Upper lobe of left lung (tissue), 6 donors: ENCODE measurements around the gene CACNA1D. TPM values are rescaled to one million over a fixed set of nuclear protein-coding genes. Genes with fewer than 3 reads are reported as not detected.
"Not testable (repeated sequence)": the region's sequence is repeated elsewhere in the genome, so short reads cannot be mapped to it uniquely, and the experiment has no call there.

Experiments used
- ATAC-seq, 2 donors: fragments of 200-7000 bp; cut with Tn5 transposase; one replicate each; pipeline ENCODE4 v1.9.1; 2022; ENCODE audit warnings: mild to moderate bottlenecking in 2 of 2, moderate library complexity in 2 of 2; ENCODE audit not compliant: low FRiP score in 2 of 2
- DNase-seq, 2 donors: peaks; one replicate each; pipeline ENCODE4 v3.0.0-alpha.2; 2019 to 2020
- H3K27ac ChIP-seq, 4 donors: fragments of 200-600 bp; sonication (generic); one replicate each; pipeline ENCODE4 v1.5.1; 2016 to 2019
- H3K27me3 ChIP-seq, 4 donors: fragments of 200-600 bp; sonication (generic); one replicate each; pipeline ENCODE4 v1.5.1; 2017 to 2019
- H3K36me3 ChIP-seq, 4 donors: fragments of 200-600 bp; sonication (generic); one replicate each; pipeline ENCODE4 v1.5.1; 2016 to 2019
- H3K4me1 ChIP-seq, 4 donors: fragments of 200-600 bp; sonication (generic); one replicate each; pipeline ENCODE4 v1.5.1; 2018 to 2019
- H3K4me3 ChIP-seq, 4 donors: fragments of 200-600 bp; sonication (generic); one replicate each; pipeline ENCODE4 v1.5.1; 2017 to 2019; ENCODE audit warnings: mild to moderate bottlenecking in 2 of 4, moderate library complexity in 1 of 4
- H3K9me3 ChIP-seq, 4 donors: fragments of 200-600 bp; sonication (generic); one replicate each; pipeline ENCODE4 v1.5.1; 2018 to 2019
- EP300 ChIP-seq, 4 donors: sonication (generic); formaldehyde crosslinking; IDR thresholded peaks; one replicate each; pipeline ENCODE4 v1.5.1; 2017; ENCODE audit warnings: antibody characterized with exemption in 4 of 4, control low read depth in 2 of 4
- POLR2A ChIP-seq, 4 donors: fragments of 450-650 bp; IDR thresholded peaks; one replicate each; pipeline ENCODE4 v1.5.1; 2016 to 2017; ENCODE audit warnings: antibody characterized with exemption in 4 of 4, mild to moderate bottlenecking in 2 of 4
- POLR2AphosphoS5 ChIP-seq, 2 donors: sonication (generic); formaldehyde crosslinking; IDR thresholded peaks; one replicate each; pipeline ENCODE4 v1.5.1; 2017; ENCODE audit warnings: antibody characterized with exemption in 2 of 2
- WGBS, 2 donors: methylation state at CpG; one replicate each; pipeline ENCODE4 v1.1.5; 2017 to 2018; 5-methylcytosine and 5-hydroxymethylcytosine counted together
- total RNA-seq, 6 donors: library from RNA; depleted of rRNA in 4 of 6; stranded (reverse); fragments of >200 nt in 4 of 6; gene quantifications; one replicate each; pipeline versions ENCODE4 v1.1.0 to v1.2.1, GENCODE V29; 2016 to 2021
- TF ChIP-seq, protein P1 (sequence below), 6 experiments: fragments of 450-650 bp in 4 of 6; fragments of 200-600 bp in 2 of 6; sonication (generic) in 2 of 6; IDR thresholded peaks; one replicate each; pipeline ENCODE4 v1.5.1; 2016 to 2019; ENCODE audit warnings: antibody characterized with exemption in 6 of 6
- donor health status: DM: no; HTN: no; CAD: no; lungs with moderate emphysema.
- donor health status: DM: no; HTN: yes; CAD: no; lungs with severe emphysema.

Gene CACNA1D
- total RNA-seq, 6 donors from 2014 or later = 17.2 to 221 (median 30.2) TPM

- H3K27me3 ChIP-seq = no peaks in the 10 kb centered on the region
- DNase-seq (no peak), ATAC-seq (no peak)
- peaks cover 0 to 11% (median 2%) of the 10 kb centered on the region in 4 donors for H3K9me3 ChIP-seq
- H3K36me3 ChIP-seq = no peaks in the 10 kb centered on the region
- H3K4me3 ChIP-seq = no peak overlapping the region
- WGBS, 2 donors = 75 to 81% methylated on average over 5 of the region's 5 CpGs
- no peaks in the 10 kb centered on the region for H3K4me1 ChIP-seq
- no peak overlapping the region for H3K27ac ChIP-seq
- TF ChIP-seq EP300 (IDR thresholded peaks at IDR 0.05) (no peak), POLR2A (IDR thresholded peaks at IDR 0.05) (no peak), POLR2AphosphoS5 (IDR thresholded peaks at IDR 0.05) (no peak)
- TF ChIP-seq, protein P1, sequence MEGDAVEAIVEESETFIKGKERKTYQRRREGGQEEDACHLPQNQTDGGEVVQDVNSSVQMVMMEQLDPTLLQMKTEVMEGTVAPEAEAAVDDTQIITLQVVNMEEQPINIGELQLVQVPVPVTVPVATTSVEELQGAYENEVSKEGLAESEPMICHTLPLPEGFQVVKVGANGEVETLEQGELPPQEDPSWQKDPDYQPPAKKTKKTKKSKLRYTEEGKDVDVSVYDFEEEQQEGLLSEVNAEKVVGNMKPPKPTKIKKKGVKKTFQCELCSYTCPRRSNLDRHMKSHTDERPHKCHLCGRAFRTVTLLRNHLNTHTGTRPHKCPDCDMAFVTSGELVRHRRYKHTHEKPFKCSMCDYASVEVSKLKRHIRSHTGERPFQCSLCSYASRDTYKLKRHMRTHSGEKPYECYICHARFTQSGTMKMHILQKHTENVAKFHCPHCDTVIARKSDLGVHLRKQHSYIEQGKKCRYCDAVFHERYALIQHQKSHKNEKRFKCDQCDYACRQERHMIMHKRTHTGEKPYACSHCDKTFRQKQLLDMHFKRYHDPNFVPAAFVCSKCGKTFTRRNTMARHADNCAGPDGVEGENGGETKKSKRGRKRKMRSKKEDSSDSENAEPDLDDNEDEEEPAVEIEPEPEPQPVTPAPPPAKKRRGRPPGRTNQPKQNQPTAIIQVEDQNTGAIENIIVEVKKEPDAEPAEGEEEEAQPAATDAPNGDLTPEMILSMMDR (IDR thresholded peaks at IDR 0.05) = no peak
Measured at GRCh38 chr3:53661480-53661879, 167.1 kb downstream of the CACNA1D start.

- WGBS, 2 donors = 74 to 82% methylated on average over 4 of the region's 4 CpGs
- ATAC-seq, H3K4me3 ChIP-seq, H3K27ac ChIP-seq, H3K27me3 ChIP-seq, DNase-seq, H3K4me1 ChIP-seq, H3K36me3 ChIP-seq: not testable (repeated sequence)
- peaks cover 0 to 11% (median 2%) of the 10 kb centered on the region in 4 donors for H3K9me3 ChIP-seq
Measured at GRCh38 chr3:53664812-53665211, 170.4 kb downstream of the CACNA1D start.

- Histone ChIP-seq H3K9me3 (peaks cover 0 to 7% (median 2%) of the 10 kb centered on the region in 4 donors), H3K27ac (no peak overlapping the region), H3K27me3 (no peaks in the 10 kb centered on the region), H3K4me1 (no peaks in the 10 kb centered on the region), H3K4me3 (no peak overlapping the region), H3K36me3 (no peaks in the 10 kb centered on the region)
- TF ChIP-seq, protein P1 (IDR thresholded peaks at IDR 0.05) = no peak
- no peak for TF ChIP-seq POLR2A (IDR thresholded peaks at IDR 0.05)
- TF ChIP-seq EP300 (IDR thresholded peaks at IDR 0.05) = no peak
- no peak for TF ChIP-seq POLR2AphosphoS5 (IDR thresholded peaks at IDR 0.05)
- 67 to 78% methylated on average over 12 of the region's 12 CpGs for WGBS, 2 donors
- ATAC-seq = no peak
- no peak for DNase-seq
Measured at GRCh38 chr3:53665608-53666425, 171.4 kb downstream of the CACNA1D start.

- no peak overlapping the region for H3K27ac ChIP-seq
- no peaks in the 10 kb centered on the region for H3K36me3 ChIP-seq
- no peaks in the 10 kb centered on the region for H3K9me3 ChIP-seq
- DNase-seq = no peak
- H3K4me1 ChIP-seq = peaks cover 0 to 4% (median 0%) of the 10 kb centered on the region in 4 donors
- no peaks in the 10 kb centered on the region for H3K27me3 ChIP-seq
- no peak for TF ChIP-seq POLR2A (IDR thresholded peaks at IDR 0.05)
- TF ChIP-seq, protein P1 (IDR thresholded peaks at IDR 0.05) = no peak
- no peak for TF ChIP-seq POLR2AphosphoS5 (IDR thresholded peaks at IDR 0.05)
- no peak for TF ChIP-seq EP300 (IDR thresholded peaks at IDR 0.05)
- no peak for ATAC-seq
- 47 to 61% methylated on average over 2 of the region's 2 CpGs for WGBS, 2 donors
- H3K4me3 ChIP-seq = no peak overlapping the region
Measured at GRCh38 chr3:53668872-53669271, 174.5 kb downstream of the CACNA1D start.

- TF ChIP-seq POLR2A (IDR thresholded peaks at IDR 0.05) = no peak
- TF ChIP-seq POLR2AphosphoS5 (IDR thresholded peaks at IDR 0.05) = no peak
- TF ChIP-seq EP300 (IDR thresholded peaks at IDR 0.05) = no peak
- TF ChIP-seq, protein P1 (IDR thresholded peaks at IDR 0.05) = no peak
- ATAC-seq (no peak), DNase-seq (no peak)
- Histone ChIP-seq H3K27ac (no peak overlapping the region), H3K4me1 (peaks cover 0 to 4% (median 0%) of the 10 kb centered on the region in 4 donors), H3K9me3 (no peaks in the 10 kb centered on the region), H3K36me3 (no peaks in the 10 kb centered on the region), H3K27me3 (no peaks in the 10 kb centered on the region), H3K4me3 (no peak overlapping the region)
- 82 to 86% methylated on average over 3 of the region's 3 CpGs for WGBS, 2 donors
Measured at GRCh38 chr3:53670721-53671120, 176.3 kb downstream of the CACNA1D start.
